Naive thymus-derived CD4-positive, alpha-beta T cell (primary cell): ENCODE measurements around the gene SETD1B. TPM values are rescaled to one million over a fixed set of nuclear protein-coding genes. Genes with fewer than 3 reads are reported as not detected.

Source experiments
- ATAC-seq: fragments of 150-1000 bp; cut with Tn5 transposase; 2 replicates; pipeline ENCODE4 v1.10.0; 2021; ENCODE audit warnings: mild to moderate bottlenecking, moderate library complexity
- CTCF ChIA-PET: fragments of 350-600 bp; sonication (Branson Sonifier 250); formaldehyde crosslinking; loops from one replicate; lab custom pipeline; 2021; ENCODE audit warnings: antibody characterized with exemption; lab: Charles Lee
- POLR2A ChIA-PET: fragments of 350-600 bp; sonication (Branson Sonifier 250); formaldehyde crosslinking; loops from one replicate; lab custom pipeline; 2021; ENCODE audit warnings: antibody characterized with exemption, inconsistent platforms; lab: Charles Lee
- DNase-seq, 9 donors: peaks; one replicate each; pipeline versions ENCODE4 v3.0.0 to v3.0.0-alpha.2; 2020 to 2022; ENCODE audit warnings: mixed read lengths in 1 of 9
- H3K27ac ChIP-seq: one replicate; pipeline ENCODE4 v1.7.0; 2013; ENCODE audit warnings: mild to moderate bottlenecking, low read depth, low read length, moderate library complexity
- H3K27me3 ChIP-seq, 2 donors: one replicate each; pipeline ENCODE4 v1.7.0; 2013; ENCODE audit warnings: low read length in 2 of 2, mild to moderate bottlenecking in 2 of 2, moderate library complexity in 2 of 2; ENCODE audit not compliant: control insufficient read depth in 2 of 2, insufficient read depth in 2 of 2
- H3K36me3 ChIP-seq, 3 experiments: 1 replicate in 2 of 3; 2 replicates in 1 of 3; pipeline ENCODE4 v1.7.0; 2013; ENCODE audit warnings: low read length in 3 of 3, mild to moderate bottlenecking in 3 of 3, moderate library complexity in 1 of 3; ENCODE audit not compliant: insufficient read depth in 3 of 3, control insufficient read depth in 2 of 3
- H3K4me1 ChIP-seq, 2 donors: one replicate each; pipeline ENCODE4 v1.7.0; 2013; ENCODE audit warnings: low read length in 2 of 2, mild to moderate bottlenecking in 2 of 2, moderate library complexity in 1 of 2; ENCODE audit not compliant: control insufficient read depth in 2 of 2, insufficient read depth in 2 of 2
- H3K4me3 ChIP-seq: 2 replicates; pipeline ENCODE4 v1.7.0; 2013; ENCODE audit warnings: mild to moderate bottlenecking, low read length
- H3K9me3 ChIP-seq, 3 experiments: 1 replicate in 2 of 3; 2 replicates in 1 of 3; pipeline ENCODE4 v1.7.0; 2013; ENCODE audit warnings: low read length in 3 of 3; ENCODE audit not compliant: control insufficient read depth in 2 of 3
- H3K27ac Mint-ChIP-seq, 9 donors: one replicate each; pipeline ENCODE4 v1.8.0; 2020 to 2022; ENCODE audit warnings: mixed read lengths in 9 of 9, mild to moderate bottlenecking in 8 of 9, moderate library complexity in 5 of 9, inconsistent platforms in 2 of 9
- H3K27me3 Mint-ChIP-seq, 5 donors: one replicate each; pipeline ENCODE4 v1.8.0; 2021 to 2022; ENCODE audit warnings: mixed read lengths in 5 of 5, mild to moderate bottlenecking in 1 of 5
- H3K36me3 Mint-ChIP-seq, 5 donors: one replicate each; pipeline ENCODE4 v1.8.0; 2020 to 2022; ENCODE audit warnings: mixed read lengths in 5 of 5, mild to moderate bottlenecking in 3 of 5, inconsistent platforms in 1 of 5
- H3K4me1 Mint-ChIP-seq, 7 donors: one replicate each; pipeline ENCODE4 v1.8.0; 2020 to 2022; ENCODE audit warnings: mixed read lengths in 7 of 7, mild to moderate bottlenecking in 3 of 7, inconsistent platforms in 1 of 7
- H3K4me3 Mint-ChIP-seq, 10 donors: one replicate each; pipeline ENCODE4 v1.8.0; 2020 to 2022; ENCODE audit warnings: mild to moderate bottlenecking in 10 of 10, mixed read lengths in 10 of 10, moderate library complexity in 6 of 10, inconsistent platforms in 2 of 10
- H3K9me3 Mint-ChIP-seq, 11 donors: one replicate each; pipeline ENCODE4 v1.8.0; 2020 to 2022; ENCODE audit warnings: mixed read lengths in 11 of 11, mild to moderate bottlenecking in 4 of 11, inconsistent platforms in 1 of 11, moderate library complexity in 1 of 11
- intact Hi-C, 2 donors: fragments of 100-400 bp; cut with micrococcal nuclease; formaldehyde crosslinking; loops; one replicate each; pipeline ENCODE4 v1.15.1; 2023
- polyA plus RNA-seq, 2 donors: library from polyadenylated mRNA; unstranded; fragments of 300-500 nt; fragmentation: Illumina TruSeq; gene quantifications; one replicate each; pipeline ENCODE4 v1.2.3, GENCODE V29; 2021
- total RNA-seq, 6 experiments: library from RNA in 5 of 6; stranded (reverse) in 5 of 6; gene quantifications; 1 replicate in 5 of 6; 2 replicates in 1 of 6; pipeline ENCODE4 v1.2.3 and lab custom pipeline; 2021 to 2026

The SETD1B gene
- total and polyA plus RNA-seq, 7 experiments from 2014 or later, result 2.1 to 124 (median 77.7) TPM

- intact Hi-C loops, result no loop called here
- H3K4me1 Mint-ChIP-seq, result peaks cover 50 to 85% (median 65%) of the 10 kb centered on the region in 7 donors
- H3K4me3 Mint-ChIP-seq, result peak overlapping the region; percentile 34 to 94 (median 76)
- H3K27me3 Mint-ChIP-seq, result no peaks in the 10 kb centered on the region
- H3K9me3 ChIP-seq, result no peaks in the 10 kb centered on the region
- peak overlapping the region; percentile 86 to 97 (median 93) for H3K27ac Mint-ChIP-seq
- H3K4me1 ChIP-seq, result peaks cover 62 to 75% of the 10 kb centered on the region in 2 donors
- DNase-seq (no peak), ATAC-seq (no peak)
- H3K27me3 ChIP-seq, result no peaks in the 10 kb centered on the region
- H3K36me3 Mint-ChIP-seq, result peaks cover 0 to 37% (median 18%) of the 10 kb centered on the region in 5 donors
- H3K4me3 ChIP-seq, result no peak overlapping the region
- peak overlapping the region; percentile 63 for H3K27ac ChIP-seq
- POLR2A ChIA-PET, result interaction anchor here (33.4 kb wide), 1 partner anchor 16 kb away, joined by 1941 read pairs; the partner anchor contains the start of genes RHOF and SETD1B
- H3K9me3 Mint-ChIP-seq, result no peaks in the 10 kb centered on the region
- CTCF ChIA-PET, result interaction anchor here (0.7 to 16.9 kb wide), 2 partner anchors 10 to 478 kb away, joined by 3 to 325 read pairs; partner anchors contain the start of gene RHOF
- peaks cover 0 to 34% (median 8%) of the 10 kb centered on the region in 3 experiments for H3K36me3 ChIP-seq
Observed at GRCh38 chr12:121783766-121784165, 20.0 kb upstream of the SETD1B start.

GRCh38 chr12:121784460-121784859 is 19.3 kb upstream of the SETD1B start:
- Histone ChIP-seq H3K36me3 (peaks cover 0 to 27% (median 4%) of the 10 kb centered on the region in 3 experiments), H3K4me3 (peak overlapping the region; percentile 43), H3K27me3 (no peaks in the 10 kb centered on the region), H3K4me1 (peaks cover 69 to 82% of the 10 kb centered on the region in 2 donors), H3K27ac (peak overlapping the region; percentile 63), H3K9me3 (no peaks in the 10 kb centered on the region)
- ChIA-PET POLR2A (interaction anchor here (0.6 to 33.4 kb wide), 5 partner anchors 8 to 117 kb away, joined by 3 to 1941 read pairs (median 3); partner anchors contain the start of genes RHOF and SETD1B), CTCF (interaction anchor here (0.7 to 16.9 kb wide), 3 partner anchors 8 to 479 kb away, joined by 3 to 325 read pairs (median 16); partner anchors contain the start of gene RHOF)
- Mint-ChIP-seq H3K9me3 (no peaks in the 10 kb centered on the region), H3K4me1 (peaks cover 50 to 85% (median 69%) of the 10 kb centered on the region in 7 donors), H3K27me3 (no peaks in the 10 kb centered on the region), H3K27ac (peak overlapping the region; percentile 86 to 97 (median 92)), H3K4me3 (peak overlapping the region; percentile 67 to 94 (median 76)), H3K36me3 (peaks cover 0 to 40% (median 17%) of the 10 kb centered on the region in 5 donors)
- DNase-seq (peak in 1 of 9 donors; percentile 41), ATAC-seq (no peak)
- intact Hi-C loops, result no loop called here

GRCh38 chr12:121786440-121786825 is 17.4 kb upstream of the SETD1B start:
- H3K4me3 ChIP-seq, result peak overlapping the region; percentile 38
- peaks cover 0 to 7% (median 0%) of the 10 kb centered on the region in 3 experiments for H3K36me3 ChIP-seq
- H3K9me3 Mint-ChIP-seq, result peaks cover 0 to 5% (median 0%) of the 10 kb centered on the region in 11 donors
- DNase-seq (peak in 5 of 9 donors; percentile 41 to 63 (median 47)), ATAC-seq (peak; percentile 15)
- peak overlapping the region; percentile 96 for H3K27ac ChIP-seq
- H3K4me1 ChIP-seq, result peaks cover 81 to 89% of the 10 kb centered on the region in 2 donors
- intact Hi-C loops, result no loop called here
- H3K36me3 Mint-ChIP-seq, result peaks cover 0 to 55% (median 15%) of the 10 kb centered on the region in 5 donors
- H3K27me3 ChIP-seq, result no peaks in the 10 kb centered on the region
- POLR2A ChIA-PET, result interaction anchor here (0.9 to 33.4 kb wide), 6 partner anchors 1 to 1585 kb away, joined by 3 to 1941 read pairs (median 4); partner anchors contain the start of genes RHOF, RPLP0 and SETD1B
- CTCF ChIA-PET, result interaction anchor here (0.9 to 16.9 kb wide), 4 partner anchors 7 to 24 kb away, joined by 3 to 325 read pairs (median 18); partner anchors contain the start of gene RHOF
- peaks cover 63 to 96% (median 88%) of the 10 kb centered on the region in 7 donors for H3K4me1 Mint-ChIP-seq
- no peaks in the 10 kb centered on the region for H3K9me3 ChIP-seq
- peak overlapping the region; percentile 95 to 100 (median 100) for H3K27ac Mint-ChIP-seq
- no peaks in the 10 kb centered on the region for H3K27me3 Mint-ChIP-seq
- H3K4me3 Mint-ChIP-seq, result peak overlapping the region; percentile 80 to 99 (median 90)

- Mint-ChIP-seq H3K9me3 (peaks cover 0 to 5% (median 0%) of the 10 kb centered on the region in 11 donors), H3K27ac (peak overlapping the region; percentile 95 to 100 (median 100)), H3K36me3 (peaks cover 0 to 57% (median 15%) of the 10 kb centered on the region in 5 donors), H3K4me3 (peak overlapping the region; percentile 89 to 99 (median 96)), H3K4me1 (peaks cover 59 to 91% (median 85%) of the 10 kb centered on the region in 7 donors), H3K27me3 (no peaks in the 10 kb centered on the region)
- Histone ChIP-seq H3K36me3 (peaks cover 0 to 5% (median 0%) of the 10 kb centered on the region in 3 experiments), H3K4me3 (peak overlapping the region; percentile 63), H3K27me3 (no peaks in the 10 kb centered on the region), H3K4me1 (peaks cover 74 to 83% of the 10 kb centered on the region in 2 donors), H3K9me3 (no peaks in the 10 kb centered on the region), H3K27ac (peak overlapping the region; percentile 96)
- intact Hi-C loops, result no loop called here
- CTCF ChIA-PET, result interaction anchor here (0.7 to 16.9 kb wide), 8 partner anchors 7 to 131 kb away, joined by 3 to 325 read pairs (median 6); partner anchors contain the start of genes CFAP251, PSMD9 and RHOF
- ATAC-seq, result no peak
- POLR2A ChIA-PET, result interaction anchor here (0.6 to 33.4 kb wide), 11 partner anchors 0 to 1673 kb away, joined by 3 to 1941 read pairs (median 3); partner anchors contain the start of genes RHOF, RPLP0 and SETD1B
- peak in 5 of 9 donors; percentile 56 to 62 (median 58) for DNase-seq
Observed at GRCh38 chr12:121787063-121788025, 16.5 kb upstream of the SETD1B start.

GRCh38 chr12:121788176-121788818 is 15.5 kb upstream of the SETD1B start:
- Histone ChIP-seq H3K4me1 (peaks cover 71 to 74% of the 10 kb centered on the region in 2 donors), H3K27ac (peak overlapping the region; percentile 96), H3K4me3 (peak overlapping the region; percentile 63), H3K27me3 (no peaks in the 10 kb centered on the region), H3K36me3 (peaks cover 0 to 14% (median 0%) of the 10 kb centered on the region in 3 experiments), H3K9me3 (no peaks in the 10 kb centered on the region)
- ATAC-seq, result no peak
- Mint-ChIP-seq H3K4me1 (peaks cover 50 to 83% (median 79%) of the 10 kb centered on the region in 7 donors), H3K9me3 (peaks cover 0 to 5% (median 0%) of the 10 kb centered on the region in 11 donors), H3K36me3 (peaks cover 0 to 58% (median 15%) of the 10 kb centered on the region in 5 donors), H3K27me3 (no peaks in the 10 kb centered on the region), H3K27ac (peak overlapping the region; percentile 95 to 100 (median 100)), H3K4me3 (peak overlapping the region; percentile 89 to 99 (median 96))
- intact Hi-C loops, result no loop called here
- POLR2A ChIA-PET, result interaction anchor here (0.6 to 33.4 kb wide), 8 partner anchors 1 to 1672 kb away, joined by 3 to 1941 read pairs (median 4); partner anchors contain the start of genes RHOF and SETD1B
- peak in 1 of 9 donors; percentile 9 for DNase-seq
- CTCF ChIA-PET, result interaction anchor here (1.2 to 16.9 kb wide), 5 partner anchors 6 to 100 kb away, joined by 3 to 325 read pairs (median 8); partner anchors contain the start of genes PSMD9 and RHOF
